GM18498 (cell line): Measurements from ENCODE around the gene AMBRA1.
"Not testable (repeated sequence)": the region's sequence is repeated elsewhere in the genome, so short reads cannot be mapped to it uniquely, and the experiment has no call there.

Experiments
- ATAC-seq: cut with Tn5 transposase; IDR thresholded peaks from one replicate; pipeline ENCODE4 v1.9.1; 2021; ENCODE audit warnings: mild to moderate bottlenecking, moderate library complexity; ENCODE audit not compliant: unreplicated experiment

Gene AMBRA1

DNA sequence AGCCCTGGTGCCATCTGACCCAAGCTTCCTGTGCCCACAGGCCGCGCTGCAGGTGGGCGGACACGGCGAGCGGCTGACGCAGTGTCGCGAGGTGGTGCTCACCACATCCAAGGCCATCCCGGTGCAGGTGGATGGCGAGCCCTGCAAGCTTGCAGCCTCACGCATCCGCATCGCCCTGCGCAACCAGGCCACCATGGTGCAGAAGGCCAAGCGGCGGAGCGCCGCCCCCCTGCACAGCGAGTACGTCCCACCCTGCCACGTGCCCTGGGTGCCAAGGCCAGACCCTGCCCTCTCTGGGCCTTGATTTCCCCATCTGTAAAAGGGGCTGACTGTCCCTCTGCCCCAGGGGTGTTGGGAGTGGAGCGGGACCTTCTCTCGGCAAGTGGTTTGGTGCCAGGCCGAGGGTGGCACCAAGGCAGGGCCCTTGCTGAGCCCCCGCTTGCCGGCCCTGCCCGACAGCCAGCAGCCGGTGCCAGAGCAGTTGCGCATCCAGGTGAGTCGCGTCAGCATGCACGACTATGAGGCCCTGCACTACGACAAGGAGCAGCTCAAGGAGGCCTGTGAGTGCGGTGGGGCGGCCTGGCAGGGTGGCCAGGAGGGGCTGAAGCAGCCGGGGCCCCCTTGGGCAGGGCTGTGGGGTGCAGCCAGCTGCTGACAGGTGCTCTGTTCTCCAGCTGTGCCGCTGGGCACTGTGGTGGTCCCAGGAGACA, 218.3 kb downstream of the AMBRA1 start:
- no peak for ATAC-seq

DNA sequence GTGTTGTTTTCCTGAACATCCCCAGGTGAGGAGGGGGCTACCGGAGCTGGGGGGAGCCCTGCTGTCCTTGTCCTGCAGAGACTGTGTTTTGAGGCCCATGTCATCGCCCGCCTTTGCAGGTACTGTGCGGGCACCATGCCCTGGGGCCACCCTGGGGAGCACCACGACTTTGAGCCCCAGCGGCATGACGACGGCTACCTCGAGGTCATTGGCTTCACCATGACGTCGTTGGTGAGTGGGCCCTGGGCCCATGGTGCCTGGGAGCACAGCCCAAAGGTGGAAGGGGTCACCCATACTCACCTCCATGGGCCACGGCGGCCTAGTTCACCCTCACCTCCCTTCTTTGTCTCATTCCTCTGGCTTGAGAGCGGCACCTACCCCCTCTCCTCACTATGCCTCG, 219.0 kb downstream of the AMBRA1 start:
- no peak for ATAC-seq

DNA sequence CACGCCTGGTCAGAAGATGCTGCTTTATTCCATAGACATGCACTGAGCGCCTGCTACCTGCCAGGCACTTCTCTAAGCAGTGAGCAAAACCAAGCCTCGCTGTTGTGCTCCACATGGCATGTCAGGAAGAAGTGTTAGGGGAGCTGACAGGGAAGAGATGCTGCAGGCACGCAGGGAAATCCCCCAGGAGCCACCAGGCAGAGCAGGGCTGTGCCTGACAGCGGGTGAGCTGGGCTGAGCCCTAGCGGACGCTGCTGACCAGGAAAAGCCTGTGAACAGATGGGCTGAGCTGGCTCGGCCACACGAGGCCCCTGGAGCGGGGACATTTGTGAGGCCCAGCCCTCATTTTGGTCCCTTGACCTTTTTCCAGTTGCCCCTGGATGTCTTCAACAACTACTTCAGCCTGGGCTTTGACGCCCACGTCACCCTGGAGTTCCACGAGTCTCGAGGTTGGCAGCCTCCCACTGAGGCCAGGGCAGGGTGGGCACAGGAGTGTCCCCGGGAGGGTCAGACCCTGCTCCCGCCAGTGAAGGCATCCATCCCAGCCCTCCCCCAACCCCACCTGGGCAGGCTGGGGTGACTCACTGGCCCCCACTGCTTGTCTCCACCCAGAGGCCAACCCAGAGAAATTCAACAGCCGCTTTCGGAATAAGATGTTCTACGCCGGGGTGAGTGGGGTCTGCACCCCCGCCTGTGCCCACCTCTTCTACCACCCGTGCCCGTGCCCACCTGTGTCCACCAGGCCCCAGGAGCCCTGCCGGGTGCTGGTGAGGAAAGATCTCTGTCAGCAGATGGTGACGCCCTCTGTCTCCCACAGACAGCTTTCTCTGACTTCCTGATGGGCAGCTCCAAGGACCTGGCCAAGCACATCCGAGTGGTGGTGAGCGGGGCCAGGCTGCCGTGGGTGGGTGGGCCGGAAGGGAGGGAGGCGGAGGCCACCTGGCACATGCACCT, 219.8 kb downstream of the AMBRA1 start:
- no peak for ATAC-seq

DNA sequence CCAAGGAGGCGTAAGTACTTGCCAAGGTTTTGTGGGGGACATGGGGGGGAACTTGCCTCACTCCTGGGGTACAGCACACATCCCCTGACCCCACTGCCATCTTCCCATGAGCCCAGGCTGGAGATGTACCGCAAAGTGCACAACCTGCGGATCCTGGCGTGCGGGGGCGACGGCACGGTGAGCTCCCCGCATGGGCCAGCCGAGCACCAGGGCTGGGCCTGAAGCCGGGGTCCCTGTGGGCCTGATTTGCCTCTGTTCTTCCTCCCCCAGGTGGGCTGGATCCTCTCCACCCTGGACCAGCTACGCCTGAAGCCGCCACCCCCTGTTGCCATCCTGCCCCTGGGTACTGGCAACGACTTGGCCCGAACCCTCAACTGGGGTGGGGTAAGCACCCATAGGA, 221.3 kb downstream of the AMBRA1 start:
- not testable (repeated sequence) for ATAC-seq

DNA sequence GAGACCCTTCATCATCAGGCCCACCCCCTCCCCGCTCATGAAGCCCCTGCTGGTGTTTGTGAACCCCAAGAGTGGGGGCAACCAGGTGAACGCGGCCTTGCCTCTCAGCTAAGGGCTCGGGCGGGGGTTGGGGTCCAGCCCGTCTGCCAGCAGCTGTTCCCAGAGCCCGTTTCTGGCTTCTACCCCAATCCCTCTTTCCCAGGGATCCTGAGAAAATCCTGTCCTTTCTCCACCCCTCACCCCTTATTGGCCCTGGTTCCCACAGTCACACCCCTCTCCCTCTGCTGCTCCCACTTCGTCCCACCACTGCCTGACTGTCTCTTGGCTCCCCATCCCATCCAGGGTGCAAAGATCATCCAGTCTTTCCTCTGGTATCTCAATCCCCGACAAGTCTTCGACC, 221.7 kb downstream of the AMBRA1 start:
- ATAC-seq = no peak

DNA sequence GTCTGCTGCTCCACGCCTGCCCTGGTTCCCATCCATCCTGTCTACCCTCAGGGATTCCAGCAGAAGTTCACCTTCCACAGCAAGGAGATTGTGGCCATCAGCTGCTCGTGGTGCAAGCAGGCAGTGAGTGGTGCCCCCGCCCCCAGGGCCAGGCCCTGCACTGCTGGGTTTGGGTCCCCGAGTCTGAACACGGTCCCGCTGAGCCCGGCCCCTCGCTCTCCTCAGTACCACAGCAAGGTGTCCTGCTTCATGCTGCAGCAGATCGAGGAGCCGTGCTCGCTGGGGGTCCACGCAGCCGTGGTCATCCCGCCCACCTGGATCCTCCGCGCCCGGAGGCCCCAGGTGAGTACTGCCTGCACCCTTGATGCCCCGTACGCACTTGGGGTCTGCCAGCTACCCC, 222.6 kb downstream of the AMBRA1 start:
- not testable (repeated sequence) for ATAC-seq

DNA sequence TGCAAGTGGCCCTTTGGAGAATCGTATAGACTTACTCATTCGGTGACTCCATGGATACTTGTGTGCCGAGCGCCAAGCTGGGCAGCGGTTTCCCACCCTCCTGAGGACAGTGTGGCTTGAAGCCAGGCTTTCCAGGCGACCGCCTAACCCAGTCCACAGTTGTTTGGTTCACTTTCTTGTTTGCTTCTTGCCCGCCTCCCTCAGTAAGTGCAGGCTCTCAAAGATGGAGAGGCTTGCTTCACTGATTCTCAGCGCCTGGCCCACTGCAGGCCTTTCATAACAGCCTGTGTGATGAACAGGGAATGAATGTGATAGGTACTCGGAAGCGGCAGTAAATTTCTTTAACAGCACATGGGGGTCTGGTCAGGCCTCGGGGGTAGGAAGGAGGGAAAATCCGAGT, 223.6 kb downstream of the AMBRA1 start:
- no peak for ATAC-seq

DNA sequence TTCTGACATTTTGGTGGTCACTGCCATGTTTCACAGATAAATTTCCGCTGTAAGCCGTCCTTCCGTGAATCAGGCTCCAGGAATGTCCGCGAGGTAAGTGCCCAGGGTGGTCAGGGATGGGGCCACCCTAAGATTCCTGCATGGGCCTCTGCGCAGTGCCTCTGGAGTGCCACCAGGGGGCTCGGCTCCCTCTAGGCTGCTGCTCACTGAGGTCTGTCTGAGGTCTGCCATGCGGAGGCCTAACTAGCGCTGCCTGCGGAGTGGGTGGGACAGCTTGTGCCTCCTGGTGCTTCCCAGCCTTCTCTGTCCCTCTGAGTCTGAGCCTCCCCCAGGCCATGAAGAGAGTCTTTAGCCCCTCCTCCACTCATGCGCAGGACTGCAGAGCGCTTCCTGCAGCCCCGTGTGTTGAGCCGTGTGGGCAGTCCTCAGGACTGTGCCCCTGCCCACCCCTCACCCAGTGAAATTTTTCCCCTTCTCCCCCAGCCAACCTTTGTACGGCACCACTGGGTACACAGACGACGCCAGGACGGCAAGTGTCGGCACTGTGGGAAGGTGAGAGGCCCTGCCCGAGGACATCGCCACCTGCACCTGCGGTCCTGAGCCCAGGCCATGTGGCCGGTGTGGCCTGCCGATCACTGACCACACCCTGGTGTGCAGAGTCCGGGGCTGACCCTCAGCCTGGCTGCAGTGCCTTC, 224.2 kb downstream of the AMBRA1 start:
- ATAC-seq = peak; percentile 52

DNA sequence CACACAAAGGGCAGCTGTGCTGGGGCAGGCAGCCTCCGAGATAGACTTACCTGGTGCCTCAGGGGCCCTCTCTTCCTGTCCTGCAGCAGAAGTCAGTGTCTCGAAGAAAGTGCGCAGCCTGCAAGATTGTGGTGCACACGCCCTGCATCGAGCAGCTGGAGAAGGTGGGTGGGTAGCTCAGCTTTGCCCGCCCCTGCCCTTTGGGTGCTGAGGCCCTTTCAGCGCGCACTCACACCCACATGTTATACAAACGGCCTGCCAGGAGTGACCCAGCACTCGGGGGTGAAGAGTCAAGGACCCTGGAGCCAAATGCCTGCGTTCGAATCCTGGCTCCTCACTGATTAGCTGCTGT, 225.9 kb downstream of the AMBRA1 start:
- no peak for ATAC-seq

DNA sequence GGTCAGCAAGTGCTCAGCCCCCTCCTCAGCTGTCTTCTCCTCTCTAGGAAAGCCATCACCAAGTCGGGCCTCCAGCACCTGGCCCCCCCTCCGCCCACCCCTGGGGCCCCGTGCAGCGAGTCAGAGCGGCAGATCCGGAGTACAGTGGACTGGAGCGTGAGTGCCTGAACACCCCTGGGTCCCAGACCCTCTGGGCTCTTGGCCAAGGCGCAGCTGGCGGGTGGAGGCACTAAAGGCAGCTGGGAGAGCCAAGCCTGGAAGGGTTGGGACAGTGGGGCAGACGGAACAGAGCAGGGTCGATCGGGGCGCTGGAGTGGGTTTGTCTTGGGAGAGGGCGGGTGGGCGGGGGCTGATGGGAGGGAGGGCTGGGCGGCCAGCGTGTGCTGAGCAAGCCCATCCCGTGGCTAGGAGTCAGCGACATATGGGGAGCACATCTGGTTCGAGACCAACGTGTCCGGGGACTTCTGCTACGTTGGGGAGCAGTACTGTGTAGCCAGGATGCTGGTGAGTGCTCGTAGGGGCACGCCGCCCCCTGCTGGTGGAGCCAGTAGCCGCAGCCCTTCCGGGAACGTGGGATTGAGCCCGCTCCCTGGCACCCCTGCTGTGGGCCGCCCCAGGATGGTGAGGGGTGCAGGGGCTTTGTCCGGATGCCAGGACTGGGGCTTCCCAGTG, 226.4 kb downstream of the AMBRA1 start:
- no peak for ATAC-seq

DNA sequence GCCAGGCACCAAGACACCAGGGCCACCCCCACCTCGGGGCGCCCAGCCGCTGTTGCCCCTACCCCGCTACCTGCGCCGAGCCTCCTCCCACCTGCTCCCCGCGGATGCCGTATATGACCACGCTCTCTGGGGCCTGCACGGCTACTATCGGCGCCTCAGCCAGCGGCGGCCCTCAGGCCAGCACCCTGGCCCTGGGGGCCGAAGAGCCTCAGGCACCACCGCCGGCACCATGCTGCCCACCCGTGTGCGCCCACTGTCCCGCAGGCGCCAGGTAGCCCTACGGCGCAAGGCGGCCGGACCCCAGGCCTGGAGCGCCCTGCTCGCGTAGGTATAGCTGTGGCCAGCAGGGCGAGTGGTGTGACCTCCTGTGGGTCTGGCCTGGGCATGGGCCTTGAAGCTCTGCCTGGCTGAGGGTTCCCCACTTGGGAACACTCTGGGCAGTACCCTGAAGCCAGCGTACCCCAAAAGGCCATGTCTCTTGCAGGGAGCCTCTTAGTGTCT, 227.1 kb downstream of the AMBRA1 start:
- no peak for ATAC-seq

DNA sequence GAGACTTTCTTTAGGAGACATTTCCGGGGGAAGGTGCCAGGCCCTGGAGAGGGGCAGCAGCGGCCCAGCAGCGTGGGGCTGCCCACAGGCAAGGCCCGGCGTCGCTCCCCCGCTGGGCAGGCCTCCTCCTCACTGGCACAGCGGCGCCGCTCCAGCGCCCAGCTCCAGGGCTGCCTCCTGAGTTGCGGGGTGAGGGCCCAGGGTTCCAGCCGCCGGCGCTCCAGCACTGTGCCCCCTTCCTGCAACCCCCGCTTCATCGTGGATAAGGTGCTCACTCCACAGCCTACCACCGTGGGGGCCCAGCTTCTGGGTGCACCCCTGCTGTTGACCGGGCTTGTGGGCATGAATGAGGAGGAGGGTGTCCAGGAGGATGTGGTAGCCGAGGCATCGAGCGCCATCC, 227.6 kb downstream of the AMBRA1 start:
- ATAC-seq = no peak

DNA sequence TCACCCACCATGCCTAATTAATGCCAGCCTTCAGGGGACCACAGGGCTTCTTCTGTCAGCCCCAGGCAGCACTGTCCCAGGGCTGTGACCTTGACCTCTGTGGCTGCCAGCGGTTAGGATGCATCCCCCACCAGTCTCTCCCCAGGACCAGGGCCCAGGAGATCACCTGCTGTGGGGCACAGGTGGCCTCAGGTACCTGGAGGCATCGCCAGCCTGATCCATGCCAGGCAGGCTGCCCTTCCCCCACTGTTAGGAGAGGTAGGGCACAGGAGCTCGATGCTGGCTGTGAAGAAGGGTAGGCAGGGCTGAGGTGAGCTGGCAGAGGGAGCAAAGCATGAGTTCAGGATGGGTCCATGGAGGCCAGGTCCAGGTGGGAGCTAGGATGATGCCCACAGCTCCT, 229.0 kb downstream of the AMBRA1 start:
- ATAC-seq = no peak

DNA sequence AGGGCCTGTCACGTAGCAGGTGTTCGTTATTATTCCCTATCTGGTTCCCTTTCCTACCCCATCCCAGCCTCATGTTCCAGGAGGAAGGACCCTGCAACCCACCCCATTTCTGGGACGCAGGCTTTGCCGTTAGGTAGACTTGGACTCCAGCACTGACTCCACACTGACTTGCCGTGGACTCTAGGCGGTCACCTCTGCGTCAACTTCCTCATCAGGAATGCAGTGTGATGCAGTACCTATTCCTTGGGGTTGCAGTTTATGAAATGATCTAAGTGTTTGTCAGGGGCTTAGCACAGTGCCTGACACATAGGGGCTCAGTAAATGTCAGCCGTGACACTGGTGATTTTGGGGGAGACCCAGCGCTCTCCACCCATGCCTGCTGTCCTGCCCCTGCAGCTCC, 229.8 kb downstream of the AMBRA1 start:
- ATAC-seq = no peak

DNA sequence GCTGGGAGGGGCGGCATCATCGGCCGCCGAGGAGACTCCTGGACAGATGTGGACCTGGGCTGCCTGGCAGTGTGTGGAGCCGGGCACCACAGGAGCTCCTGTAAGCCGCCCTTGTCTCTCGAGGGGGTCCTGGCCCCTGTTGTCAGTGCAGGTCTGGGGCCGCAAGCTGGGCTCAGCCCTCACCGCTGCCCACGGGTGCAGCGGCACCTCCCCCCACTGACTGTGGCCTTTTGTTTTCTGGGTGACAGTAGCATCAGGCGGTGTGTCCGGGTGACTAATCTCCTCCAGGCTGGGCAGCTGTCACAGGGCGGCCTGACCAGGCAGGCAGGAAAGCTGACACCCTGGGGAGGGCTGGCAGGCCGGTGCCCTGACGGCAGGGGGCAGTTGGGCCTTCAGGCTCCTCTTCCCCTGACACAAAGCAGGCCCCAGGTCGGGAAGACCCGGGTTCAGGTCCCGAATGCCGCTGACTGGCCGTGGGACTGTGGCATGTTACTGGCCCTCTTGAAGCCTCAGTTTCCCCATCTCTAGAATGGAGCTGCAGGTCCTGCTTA, 230.3 kb downstream of the AMBRA1 start:
- ATAC-seq = no peak

DNA sequence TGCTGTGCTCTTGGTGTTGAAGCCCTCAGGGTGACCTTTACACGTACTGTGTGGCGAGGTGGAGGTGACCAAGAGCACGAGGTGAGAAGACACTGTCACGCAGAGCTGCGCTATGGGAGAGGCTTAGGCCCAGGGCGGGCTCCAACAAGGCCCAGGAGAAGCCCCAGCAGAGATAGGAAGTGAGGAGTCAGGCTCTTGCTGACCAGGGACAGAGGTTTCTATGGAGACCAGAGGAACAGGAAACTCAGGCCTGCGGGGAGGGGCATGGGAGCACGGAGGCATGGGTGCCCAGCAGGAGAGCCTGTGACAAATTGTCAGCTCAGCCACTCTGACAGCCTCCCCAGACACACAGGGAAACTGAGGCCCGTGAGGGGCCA, 230.8 kb downstream of the AMBRA1 start:
- no peak for ATAC-seq

DNA sequence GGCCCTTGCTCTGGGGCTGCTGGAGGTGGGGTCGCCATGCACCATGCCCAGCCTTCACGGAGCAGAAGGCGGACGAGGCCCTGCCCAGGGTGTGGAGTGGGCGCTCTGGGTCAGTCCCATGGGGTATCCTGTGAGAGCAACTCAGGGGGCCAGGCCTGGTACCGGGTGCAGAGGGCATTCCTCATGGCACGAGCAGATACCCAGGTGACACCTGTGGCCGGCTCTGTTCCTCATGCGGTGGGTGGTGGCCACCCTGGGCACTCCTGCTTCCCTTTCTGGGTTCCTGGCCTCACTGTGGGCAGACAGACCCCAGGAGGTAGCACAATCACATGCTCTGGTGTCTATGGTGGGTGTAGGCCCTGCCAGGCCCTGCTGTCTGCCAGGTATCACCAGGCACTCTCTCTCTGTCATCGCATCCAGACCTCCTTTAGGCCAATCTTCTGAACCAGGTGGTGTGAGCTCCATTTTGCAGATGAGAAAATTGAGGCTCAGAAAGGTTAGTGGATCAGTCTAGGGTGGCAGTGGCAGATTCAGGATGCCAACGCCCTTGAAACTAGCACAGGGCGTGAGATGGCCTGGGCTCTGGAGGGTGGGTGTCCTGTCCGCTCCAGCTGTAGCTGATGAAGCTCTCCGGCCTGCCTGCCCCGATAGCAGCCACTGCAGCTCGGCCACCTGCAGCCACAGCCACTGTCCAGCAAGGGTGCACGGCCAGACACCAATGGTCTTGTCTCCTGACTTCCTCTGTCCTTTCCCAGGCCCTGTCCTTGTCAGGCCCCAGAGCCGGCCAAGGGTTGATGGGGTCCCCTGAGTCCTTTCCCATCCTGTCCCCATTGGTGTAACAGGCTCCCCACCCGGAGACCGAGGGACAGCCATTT, 231.4 kb downstream of the AMBRA1 start:
- ATAC-seq = no peak

DNA sequence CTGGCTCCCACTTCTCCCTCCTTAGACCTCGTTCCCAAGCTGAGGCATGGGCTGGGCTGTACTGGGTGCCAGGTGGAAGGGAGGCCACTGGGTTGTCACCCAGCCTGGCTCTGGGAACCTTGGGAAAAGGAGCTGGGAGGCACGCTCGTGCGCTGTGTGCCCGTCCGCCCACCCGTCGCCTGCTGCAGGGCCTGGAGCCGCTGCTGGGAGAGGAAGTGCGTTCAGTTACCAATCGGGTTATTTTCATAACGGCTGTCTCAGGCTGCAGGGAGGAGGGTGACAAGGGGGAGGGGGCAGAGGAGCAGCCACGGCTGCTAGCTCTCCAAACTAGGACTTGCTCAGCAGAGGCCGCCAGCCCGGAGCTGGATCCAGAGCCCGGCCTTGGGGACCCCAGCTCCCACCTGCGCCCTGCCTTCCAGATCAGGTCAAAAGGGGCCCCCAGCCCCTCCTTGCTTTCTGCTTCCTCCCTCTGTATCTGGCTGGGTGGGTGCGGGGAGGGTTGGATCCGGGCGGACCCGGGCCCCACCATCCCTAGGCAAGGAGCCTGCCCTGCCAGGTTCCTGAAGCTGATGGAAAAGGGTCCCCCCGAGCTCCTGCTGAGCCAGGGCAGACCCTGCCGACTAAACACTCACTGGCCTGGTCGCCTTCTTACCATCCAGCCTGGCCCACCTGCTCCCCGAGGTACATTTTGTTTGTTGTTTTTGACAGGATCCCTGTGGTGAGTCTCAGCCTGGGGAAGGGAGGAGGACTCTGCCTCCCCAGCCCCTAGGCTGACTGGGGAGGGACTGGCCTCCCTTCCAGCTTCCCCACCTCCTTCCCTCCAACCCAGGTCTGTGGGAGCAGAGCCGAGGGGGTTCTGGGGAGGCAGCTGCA, 232.3 kb downstream of the AMBRA1 start:
- peak; percentile 89 for ATAC-seq

DNA sequence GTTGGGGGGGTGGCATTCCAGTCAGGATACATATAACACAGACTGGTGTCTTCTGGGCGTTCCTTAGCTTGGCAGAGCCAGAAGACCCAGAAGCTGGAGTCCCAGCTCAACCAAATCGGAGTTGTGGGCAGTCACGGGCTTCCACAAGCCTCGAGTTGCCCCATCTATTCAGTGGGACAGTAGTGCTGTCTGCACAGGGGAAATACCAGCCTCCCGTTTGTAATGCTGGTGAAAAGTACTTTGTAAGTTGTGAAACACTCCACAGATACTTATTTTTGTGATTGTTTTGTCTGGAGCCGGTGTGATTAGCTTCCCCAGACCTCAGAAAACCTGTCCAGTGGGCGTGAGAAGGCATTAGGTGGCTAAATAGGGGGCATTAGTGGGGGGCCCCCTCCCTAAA, 232.9 kb downstream of the AMBRA1 start:
- peak; percentile 28 for ATAC-seq
